ENCODE measurements around the gene LYG1.
"Not testable (repeated sequence)": the region's sequence is repeated elsewhere in the genome, so short reads cannot be mapped to it uniquely, and the experiment has no call there.

The LYG1 gene

DNA sequence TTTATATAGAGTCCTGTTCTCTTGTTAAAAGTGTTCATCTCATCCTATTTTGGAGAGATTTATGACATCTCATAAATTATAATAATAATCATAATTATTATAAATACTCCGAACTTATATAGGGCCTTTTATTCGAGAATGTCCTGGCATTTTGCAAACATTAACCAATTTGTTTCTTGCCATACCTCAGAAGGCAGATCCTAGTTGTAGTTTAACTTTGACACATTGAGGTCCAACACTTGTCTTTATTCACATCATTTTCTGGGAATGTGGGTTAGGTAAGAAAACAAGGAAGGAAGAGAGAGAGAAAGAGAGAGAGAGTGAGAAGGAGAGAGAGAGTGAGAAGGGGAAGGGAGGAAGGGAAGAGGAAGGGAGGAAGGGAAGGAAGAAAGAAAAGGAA is at the start of gene LYG1:
TSS of gene LYG1 (minus strand) at position 101 of the 400 bp plus-strand sequence. CDS start 5,527 bp downstream, outside the sequence.
- H3K4me3 Mint-ChIP-seq; H3K27ac Mint-ChIP-seq; H3K36me3 Mint-ChIP-seq (ENCODE audit: low read depth); ATAC-seq; DNase-seq; H3K4me1 Mint-ChIP-seq; H3K9me3 Mint-ChIP-seq; H3K27me3 Mint-ChIP-seq: not testable (repeated sequence)

DNA sequence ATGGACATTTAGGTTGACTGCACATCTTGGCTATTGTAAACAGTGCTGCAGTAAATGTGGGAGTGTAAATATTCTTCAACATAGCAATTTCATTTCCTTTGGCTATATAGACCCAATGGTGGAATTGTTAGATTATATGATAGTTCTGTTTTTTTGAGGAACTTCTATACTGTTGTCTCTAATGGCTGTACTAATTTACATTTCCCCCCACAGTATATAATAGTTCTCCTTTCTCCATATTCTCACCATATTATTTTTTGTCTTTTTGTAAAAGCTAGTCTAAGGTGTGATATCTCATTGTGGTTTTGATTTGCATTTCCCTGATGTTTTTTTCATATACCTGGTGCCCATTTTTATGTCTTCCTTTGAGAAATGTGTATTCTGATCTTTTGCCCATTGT is 49.2 kb upstream of the LYG1 start:
- no peak for ATAC-seq
- Mint-ChIP-seq H3K9me3 (no peaks in the 10 kb centered on the region), H3K4me1 (peaks cover 67% of the 10 kb centered on the region), H3K27me3 (no peaks in the 10 kb centered on the region), H3K4me3 (no peak overlapping the region), H3K36me3 (ENCODE audit: low read depth) (peaks cover 18% of the 10 kb centered on the region), H3K27ac (no peak overlapping the region)
- no peak for DNase-seq

DNA sequence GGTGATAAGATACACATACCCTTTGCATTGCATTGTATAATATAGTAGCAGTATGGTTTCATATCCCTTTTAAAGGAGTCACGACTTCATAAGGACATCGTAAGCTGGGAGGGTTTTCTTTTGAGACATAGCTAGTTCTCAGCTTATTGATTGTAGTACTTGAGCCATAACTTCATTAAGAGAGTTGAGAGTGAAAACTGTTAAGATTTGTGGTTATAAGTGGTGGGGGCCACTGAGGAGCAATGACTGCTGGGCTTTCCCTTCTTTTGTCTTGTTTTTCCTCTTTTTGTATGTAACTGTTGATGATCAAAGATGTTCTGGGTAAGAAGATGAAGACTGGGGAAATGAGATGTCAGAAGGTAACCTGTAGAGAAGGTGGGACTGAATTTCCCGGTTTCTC is 47.2 kb upstream of the LYG1 start:
- H3K9me3 Mint-ChIP-seq, result no peaks in the 10 kb centered on the region
- DNase-seq (no peak), ATAC-seq (peak; percentile 43)
- H3K27ac Mint-ChIP-seq, result peak overlapping the region; percentile 77
- peaks cover 66% of the 10 kb centered on the region for H3K4me1 Mint-ChIP-seq
- no peaks in the 10 kb centered on the region for H3K27me3 Mint-ChIP-seq
- H3K4me3 Mint-ChIP-seq, result peak overlapping the region; percentile 3
- H3K36me3 Mint-ChIP-seq (ENCODE audit: low read depth), result peaks cover 20% of the 10 kb centered on the region

DNA sequence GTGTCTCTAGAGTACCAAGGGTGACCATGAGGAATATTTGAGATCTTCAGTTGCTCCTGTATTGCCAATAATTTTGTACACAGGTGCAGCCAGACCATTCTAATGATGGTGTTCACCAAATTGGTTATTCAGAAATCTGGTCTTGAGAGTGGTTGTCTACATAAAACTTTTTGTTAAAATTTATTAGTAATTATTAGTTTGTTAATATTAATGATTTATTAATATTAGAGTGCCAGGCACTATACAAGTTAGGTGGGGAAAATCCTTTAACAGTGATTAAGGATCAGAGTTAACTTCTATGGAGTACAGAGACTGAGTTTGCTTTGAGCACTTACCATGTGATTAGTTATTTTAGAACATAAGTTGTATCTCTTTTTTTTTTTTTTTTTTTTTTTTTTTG is 45.2 kb upstream of the LYG1 start:
- Mint-ChIP-seq H3K4me3 (no peak overlapping the region), H3K36me3 (ENCODE audit: low read depth) (peaks cover 18% of the 10 kb centered on the region), H3K27me3 (no peaks in the 10 kb centered on the region), H3K9me3 (no peaks in the 10 kb centered on the region), H3K27ac (no peak overlapping the region), H3K4me1 (peaks cover 72% of the 10 kb centered on the region)
- DNase-seq (no peak), ATAC-seq (no peak)

DNA sequence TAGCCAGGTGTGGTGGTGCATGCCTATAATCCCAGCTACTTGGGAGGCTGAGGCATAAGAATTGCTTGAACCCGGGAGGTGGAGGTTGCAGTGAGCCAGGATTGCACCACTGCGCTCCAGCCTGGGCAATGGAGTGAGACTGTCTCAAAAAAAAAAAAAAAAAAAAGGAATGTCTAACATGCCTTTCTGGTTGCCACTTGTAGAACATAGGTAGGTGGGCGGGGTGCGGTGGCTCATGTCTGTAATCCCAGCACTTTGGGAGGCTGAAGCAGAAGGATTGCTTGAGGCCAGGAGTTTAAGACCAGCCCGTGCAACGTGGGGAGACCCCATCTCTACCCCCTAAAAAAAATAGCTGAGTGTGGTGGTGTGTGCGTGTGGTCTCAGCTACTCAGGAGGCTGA is 44.4 kb upstream of the LYG1 start:
- not testable (repeated sequence) for H3K27ac Mint-ChIP-seq, H3K27me3 Mint-ChIP-seq, H3K9me3 Mint-ChIP-seq, ATAC-seq, DNase-seq, H3K4me3 Mint-ChIP-seq
- H3K4me1 Mint-ChIP-seq, result peaks cover 76% of the 10 kb centered on the region
- peaks cover 17% of the 10 kb centered on the region for H3K36me3 Mint-ChIP-seq (ENCODE audit: low read depth)

DNA sequence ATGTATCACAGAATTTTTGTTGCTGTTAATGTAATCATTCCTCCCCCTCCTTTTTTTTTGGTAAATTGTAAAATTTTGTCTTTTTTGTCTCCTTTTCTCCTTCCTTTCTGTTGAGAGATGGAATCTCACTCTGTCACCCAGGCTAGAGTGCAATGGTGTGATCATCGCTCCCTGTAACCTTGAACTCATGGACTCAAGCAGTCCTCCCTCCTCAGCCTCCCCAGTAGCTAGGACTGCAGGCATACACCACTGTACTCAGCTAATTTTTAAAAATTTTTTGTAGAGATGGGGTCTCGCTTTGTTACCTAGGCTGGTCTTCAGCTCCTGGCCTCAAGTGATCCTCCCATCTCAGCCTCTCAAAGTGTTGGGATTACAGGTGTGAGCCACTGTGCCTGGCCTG is 41.5 kb upstream of the LYG1 start:
- no peaks in the 10 kb centered on the region for H3K27me3 Mint-ChIP-seq
- H3K9me3 Mint-ChIP-seq, result no peaks in the 10 kb centered on the region
- peaks cover 62% of the 10 kb centered on the region for H3K4me1 Mint-ChIP-seq
- H3K4me3 Mint-ChIP-seq, result no peak overlapping the region
- ATAC-seq (no peak), DNase-seq (no peak)
- peaks cover 21% of the 10 kb centered on the region for H3K36me3 Mint-ChIP-seq (ENCODE audit: low read depth)
- H3K27ac Mint-ChIP-seq, result no peak overlapping the region

DNA sequence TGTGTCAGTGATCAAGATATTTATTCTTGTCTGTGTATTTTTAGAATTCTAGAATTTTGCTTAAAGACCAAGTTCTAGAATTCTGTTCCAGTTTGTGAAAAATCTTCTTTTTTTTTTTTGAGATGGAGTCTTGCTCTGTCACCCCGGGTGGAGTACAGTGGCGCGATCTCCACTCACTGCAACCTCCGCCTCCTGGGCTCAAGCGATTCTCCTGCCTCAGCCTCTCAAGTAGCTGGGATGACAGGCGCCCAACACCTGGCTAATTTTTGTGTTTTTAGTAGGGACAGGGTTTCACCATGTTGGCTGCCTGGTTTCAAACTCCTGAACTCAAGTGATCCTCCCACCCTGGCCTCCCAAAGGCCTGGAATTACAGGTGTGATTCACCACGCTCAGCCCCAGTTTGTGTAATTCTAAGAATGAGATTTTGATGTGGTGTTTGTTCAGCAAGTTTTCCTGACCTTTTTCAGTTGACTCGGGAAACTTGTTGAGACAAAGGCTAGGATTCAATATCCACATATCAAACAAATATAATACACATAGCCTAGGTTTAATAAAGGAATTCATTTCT is 39.8 kb upstream of the LYG1 start:
- DNase-seq (no peak), ATAC-seq (no peak)
- H3K4me1 Mint-ChIP-seq, result peaks cover 55% of the 10 kb centered on the region
- H3K27ac Mint-ChIP-seq, result no peak overlapping the region
- H3K36me3 Mint-ChIP-seq (ENCODE audit: low read depth), result peaks cover 16% of the 10 kb centered on the region
- no peak overlapping the region for H3K4me3 Mint-ChIP-seq
- H3K27me3 Mint-ChIP-seq, result no peaks in the 10 kb centered on the region
- no peaks in the 10 kb centered on the region for H3K9me3 Mint-ChIP-seq

DNA sequence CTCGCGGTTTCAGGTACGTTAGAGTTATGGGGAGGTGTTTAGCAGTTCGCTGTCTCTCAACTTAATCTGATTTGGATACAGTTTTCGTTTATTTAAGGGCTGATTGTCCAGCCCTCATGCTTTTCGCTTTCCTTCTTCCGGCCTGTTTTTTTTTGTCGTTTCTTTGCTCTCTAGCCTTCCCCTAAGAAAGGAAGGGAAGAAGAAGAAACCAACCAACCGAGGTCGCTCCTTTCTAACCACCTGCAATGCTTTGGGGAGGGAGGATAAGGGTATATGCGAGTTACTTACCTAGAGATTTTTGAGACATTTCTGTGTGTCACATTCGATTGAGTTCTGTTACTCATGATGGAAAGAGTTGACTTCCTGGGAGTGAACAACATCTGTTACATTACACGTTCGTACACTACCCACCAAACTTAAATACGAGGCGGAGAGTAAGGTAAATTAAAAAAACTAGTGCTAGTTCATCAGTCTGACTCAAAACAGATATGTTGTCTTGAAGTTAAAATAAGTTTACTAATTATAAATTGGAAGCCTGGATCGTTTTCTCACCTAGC is 37.1 kb upstream of the LYG1 start:
- ATAC-seq, result no peak
- Mint-ChIP-seq H3K9me3 (no peaks in the 10 kb centered on the region), H3K27me3 (no peaks in the 10 kb centered on the region), H3K27ac (no peak overlapping the region), H3K36me3 (ENCODE audit: low read depth) (peaks cover 9% of the 10 kb centered on the region), H3K4me3 (no peak overlapping the region), H3K4me1 (peaks cover 55% of the 10 kb centered on the region)
- no peak for DNase-seq

DNA sequence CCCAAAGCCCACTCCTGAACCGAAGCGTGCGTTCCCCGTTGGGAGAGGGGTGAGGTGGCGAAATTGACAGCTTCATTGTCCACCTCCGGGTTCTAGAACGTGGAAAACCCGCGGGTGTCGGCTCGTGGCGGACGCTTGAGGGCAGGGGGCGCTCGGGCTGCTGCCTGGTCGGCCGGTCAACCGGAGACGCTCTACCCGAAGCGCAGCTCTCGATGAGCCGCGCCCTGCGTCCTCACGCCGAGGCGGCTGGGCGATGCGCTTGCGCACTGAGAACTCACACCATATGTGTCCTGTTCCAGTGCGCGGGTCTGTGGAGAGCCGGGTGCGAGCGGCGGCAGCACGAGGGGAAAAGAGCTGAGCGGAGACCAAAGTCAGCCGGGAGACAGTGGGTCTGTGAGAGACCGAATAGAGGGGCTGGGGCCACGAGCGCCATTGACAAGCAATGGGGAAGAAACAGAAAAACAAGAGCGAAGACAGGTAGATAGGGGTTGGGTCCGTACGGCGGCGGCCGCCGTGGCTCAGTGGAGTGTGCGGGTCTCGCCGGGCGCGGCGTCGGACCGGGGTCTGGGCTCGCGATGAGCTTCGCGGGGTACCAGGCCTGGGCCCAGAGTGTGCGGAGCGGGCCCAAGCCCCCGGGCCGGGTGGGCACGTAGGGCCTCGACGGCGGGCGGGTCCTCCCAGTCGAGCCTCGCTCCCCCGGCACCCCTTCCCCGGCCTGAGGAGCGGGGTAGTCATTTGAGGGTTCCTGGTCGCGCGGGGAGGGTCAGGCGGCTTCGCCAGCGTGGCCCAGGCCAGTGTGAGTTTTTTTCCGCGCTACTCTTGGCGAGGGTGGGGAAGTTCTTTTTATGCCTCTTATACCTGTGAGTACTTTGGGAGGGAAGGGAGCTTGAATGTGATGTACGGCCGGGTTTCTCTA is 36.4 kb upstream of the LYG1 start, which contains the start of gene EIF5B:
TSS of gene EIF5B (plus strand) at position 277 of the 916 bp plus-strand sequence. CDS start at position 443, 166 bp downstream.
- Mint-ChIP-seq H3K36me3 (ENCODE audit: low read depth) (peaks cover 13% of the 10 kb centered on the region), H3K9me3 (no peaks in the 10 kb centered on the region), H3K27ac (no peak within 1 kb of the TSS), H3K4me1 (peaks cover 48% of the 10 kb centered on the region), H3K27me3 (no peaks in the 10 kb centered on the region), H3K4me3 (no peak within 1 kb of the TSS)
- DNase-seq (peak; percentile 95), ATAC-seq (peak; percentile 85)

DNA sequence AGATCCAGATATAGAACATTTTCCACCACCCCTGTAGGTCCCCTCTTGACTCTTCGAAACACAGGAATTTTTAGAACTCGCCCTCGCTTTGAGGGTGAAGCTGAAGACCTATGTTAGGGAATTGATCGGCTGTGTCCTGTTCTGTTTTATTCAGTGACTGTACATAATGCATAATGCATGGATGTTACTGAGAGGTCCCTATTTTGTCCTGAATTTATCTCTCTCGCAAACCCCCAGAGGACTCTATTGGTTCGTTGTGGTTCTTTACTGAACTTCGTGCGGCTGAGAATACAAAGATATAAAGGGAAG is 35.8 kb upstream of the LYG1 start:
- Mint-ChIP-seq H3K4me3 (no peak overlapping the region), H3K27ac (no peak overlapping the region), H3K27me3 (no peaks in the 10 kb centered on the region), H3K36me3 (ENCODE audit: low read depth) (peaks cover 19% of the 10 kb centered on the region), H3K4me1 (peaks cover 48% of the 10 kb centered on the region), H3K9me3 (no peaks in the 10 kb centered on the region)
- ATAC-seq (no peak), DNase-seq (no peak)

DNA sequence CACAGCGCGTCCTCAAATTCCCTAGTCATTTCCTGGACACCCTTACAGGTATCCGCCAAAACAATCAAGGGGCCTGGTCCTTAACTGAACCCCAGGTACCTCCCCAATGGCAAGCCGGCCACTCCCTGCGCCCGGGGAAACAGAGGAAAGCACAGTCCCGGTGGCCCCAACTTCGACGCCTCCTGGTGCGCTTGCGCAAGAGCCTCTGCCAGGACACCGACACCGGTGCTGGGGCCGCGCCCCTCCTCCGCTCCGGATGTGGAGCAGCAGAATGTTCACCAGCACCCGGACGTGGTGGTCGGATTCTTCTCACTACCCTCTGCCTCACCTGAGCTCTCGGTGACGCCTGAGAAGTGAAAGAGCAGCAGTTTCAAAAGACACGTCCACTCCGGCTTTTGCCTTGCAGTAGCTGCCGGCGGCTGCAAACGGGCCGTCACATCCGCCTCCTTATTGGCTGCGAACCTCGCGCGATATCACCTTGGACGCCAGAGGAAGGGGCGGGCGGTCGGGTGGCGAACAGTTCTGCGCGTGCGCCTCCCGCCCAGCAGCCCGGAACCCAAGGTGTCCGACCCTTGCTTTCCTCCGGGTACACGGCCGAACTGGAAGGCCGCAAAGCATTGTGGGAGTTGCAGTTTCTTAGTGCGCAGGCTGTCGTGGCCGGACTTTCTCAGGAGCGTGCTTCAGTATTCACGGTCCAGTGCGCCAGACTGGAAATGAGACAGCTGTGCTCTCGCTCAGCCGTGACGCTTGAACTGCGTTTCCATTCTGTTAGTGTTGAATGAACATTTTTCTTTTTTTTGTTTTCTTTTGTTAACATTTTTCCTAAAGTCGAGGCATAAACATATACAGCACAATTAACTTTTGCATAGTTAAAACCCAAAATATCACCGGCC is 35.2 kb upstream of the LYG1 start, which contains the start of gene TXNDC9:
TSS of gene TXNDC9 (minus strand) at position 423 of the 893 bp plus-strand sequence. CDS start 3,123 bp downstream, outside the sequence.
- H3K4me3 Mint-ChIP-seq, result no peak within 1 kb of the TSS
- H3K27me3 Mint-ChIP-seq, result no peaks in the 10 kb centered on the region
- H3K9me3 Mint-ChIP-seq, result no peaks in the 10 kb centered on the region
- peaks cover 43% of the 10 kb centered on the region for H3K4me1 Mint-ChIP-seq
- no peak within 1 kb of the TSS for H3K27ac Mint-ChIP-seq
- peak; percentile 97 for DNase-seq
- peaks cover 21% of the 10 kb centered on the region for H3K36me3 Mint-ChIP-seq (ENCODE audit: low read depth)
- ATAC-seq, result peak; percentile 85

DNA sequence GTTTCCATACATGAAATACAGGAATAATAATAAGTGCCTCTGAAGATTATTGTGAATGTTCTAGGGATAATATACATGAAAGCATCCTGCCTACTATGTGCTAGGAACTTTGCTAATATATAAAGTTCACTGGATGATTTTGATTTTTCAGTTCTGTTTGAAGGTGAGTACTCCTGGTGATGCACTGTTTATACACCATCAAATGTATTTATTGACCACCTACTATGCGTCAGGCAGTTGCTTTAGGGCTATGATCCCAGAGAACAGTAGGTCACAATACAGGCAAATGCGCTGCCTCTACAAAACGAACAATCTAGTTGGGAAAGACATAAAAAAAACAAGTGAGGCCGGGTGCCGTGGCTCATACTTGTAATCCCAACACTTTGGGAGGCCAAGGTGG is 24.4 kb upstream of the LYG1 start:
- no peak for DNase-seq
- no peaks in the 10 kb centered on the region for H3K9me3 Mint-ChIP-seq
- H3K36me3 Mint-ChIP-seq (ENCODE audit: low read depth), result peaks cover 41% of the 10 kb centered on the region
- no peak overlapping the region for H3K27ac Mint-ChIP-seq
- no peak overlapping the region for H3K4me3 Mint-ChIP-seq
- H3K4me1 Mint-ChIP-seq, result no peaks in the 10 kb centered on the region
- ATAC-seq, result no peak
- no peaks in the 10 kb centered on the region for H3K27me3 Mint-ChIP-seq

DNA sequence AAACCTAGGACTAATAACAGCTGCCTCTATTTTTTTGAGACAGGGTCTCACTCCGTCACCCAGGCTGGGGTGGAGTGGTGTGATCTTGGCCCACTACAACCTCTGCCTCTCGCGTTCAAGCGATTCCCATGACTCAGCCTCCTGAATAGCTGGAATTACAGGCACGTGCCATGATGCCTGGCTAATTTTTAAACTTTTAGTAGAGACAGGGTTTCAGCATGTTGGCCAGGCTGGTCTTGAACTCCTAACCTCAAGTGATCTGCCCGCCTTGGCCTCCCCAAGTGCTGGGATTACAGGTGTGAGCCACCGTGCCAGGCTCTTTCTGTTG is 16.8 kb upstream of the LYG1 start:
- peaks cover 47% of the 10 kb centered on the region for H3K36me3 Mint-ChIP-seq (ENCODE audit: low read depth)
- ATAC-seq, DNase-seq, H3K27me3 Mint-ChIP-seq, H3K27ac Mint-ChIP-seq, H3K4me3 Mint-ChIP-seq, H3K4me1 Mint-ChIP-seq, H3K9me3 Mint-ChIP-seq: not testable (repeated sequence)

DNA sequence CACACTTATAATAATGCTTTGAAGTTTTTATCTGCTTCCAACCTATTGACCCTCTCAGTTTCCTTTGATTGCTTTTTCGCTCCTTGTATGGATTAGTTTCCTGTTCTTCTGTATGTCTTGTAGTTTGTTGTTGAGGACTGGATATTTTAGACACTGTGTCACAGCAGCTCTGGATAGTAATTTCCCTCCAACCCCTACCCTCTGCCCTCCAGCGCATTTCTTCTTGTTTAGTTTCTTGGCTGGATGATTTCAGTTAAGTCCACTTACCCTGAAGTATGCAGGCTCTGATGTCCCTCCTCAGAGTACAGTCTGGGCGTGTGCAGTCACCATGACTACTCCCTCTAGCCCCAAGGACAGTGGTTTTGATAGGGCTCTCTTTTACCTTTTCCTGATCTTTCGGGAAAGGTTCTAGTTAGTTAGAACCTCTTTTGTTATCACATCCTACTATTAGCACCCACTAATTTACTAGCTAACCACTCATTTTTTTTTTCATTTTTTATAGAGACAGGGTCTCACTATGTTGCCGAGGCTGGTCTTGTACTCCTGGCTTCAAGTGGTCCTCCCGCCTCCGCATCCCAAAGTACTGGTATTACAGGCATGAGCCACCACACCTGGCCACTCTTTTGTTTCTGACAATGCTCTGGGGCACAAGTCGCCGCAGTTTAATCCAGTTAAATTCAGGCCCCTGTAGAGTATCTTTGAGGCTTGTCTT is 16.3 kb upstream of the LYG1 start:
- Mint-ChIP-seq H3K4me1 (no peaks in the 10 kb centered on the region), H3K9me3 (peaks cover 8% of the 10 kb centered on the region), H3K36me3 (ENCODE audit: low read depth) (peaks cover 45% of the 10 kb centered on the region), H3K27ac (no peak overlapping the region), H3K27me3 (no peaks in the 10 kb centered on the region), H3K4me3 (no peak overlapping the region)
- DNase-seq, result no peak
- no peak for ATAC-seq
